SK-N-SH (cell line): ENCODE data around the gene ATP8A1.

Source experiments
- EZH2phosphoT487 ChIP-seq: fragments of 200-600 bp; sonication (generic); IDR thresholded peaks from 2 replicates; pipeline ENCODE4 v1.6.1; 2017; ENCODE audit warnings: low read depth, mixed run types, mild to moderate bottlenecking, antibody characterized with exemption, moderate library complexity, borderline replicate concordance
- FOSL2 ChIP-seq: IDR thresholded peaks from 2 replicates; pipeline ENCODE4 v1.4.0; 2012; ENCODE audit warnings: low read depth, mild to moderate bottlenecking, moderate library complexity, borderline replicate concordance
- FOXM1 ChIP-seq: IDR thresholded peaks from 2 replicates; pipeline ENCODE4 v1.4.0; 2012; ENCODE audit warnings: low read depth, mild to moderate bottlenecking
- JUND ChIP-seq: IDR thresholded peaks from 2 replicates; pipeline ENCODE4 v1.4.0; 2012
- MEF2A ChIP-seq: IDR thresholded peaks from 2 replicates; pipeline ENCODE4 v1.4.0; 2012; ENCODE audit warnings: low read depth, borderline replicate concordance
- NRF1 ChIP-seq: IDR thresholded peaks from 2 replicates; pipeline ENCODE4 v1.6.1; 2012; ENCODE audit warnings: low read depth, mild to moderate bottlenecking, low read length
- POLR2AphosphoS5 ChIP-seq: IDR thresholded peaks from 2 replicates; pipeline ENCODE4 v1.6.1; 2012; ENCODE audit warnings: low read depth, low read length
- RAD21 ChIP-seq: IDR thresholded peaks from 2 replicates; pipeline ENCODE4 v1.6.1; 2012; ENCODE audit warnings: mild to moderate bottlenecking, low read length
- RFX5 ChIP-seq: IDR thresholded peaks from 2 replicates; pipeline ENCODE4 v1.6.1; 2012; ENCODE audit warnings: mild to moderate bottlenecking, improper control_type of control experiment, low read length
- SIN3A ChIP-seq: IDR thresholded peaks from 2 replicates; pipeline ENCODE4 v1.6.1; 2012; ENCODE audit warnings: low read depth, mild to moderate bottlenecking, low read length, moderate library complexity, borderline replicate concordance
- TEAD4 ChIP-seq: IDR thresholded peaks from 2 replicates; pipeline ENCODE4 v1.4.0; 2012; ENCODE audit warnings: mild to moderate bottlenecking, borderline replicate concordance; ENCODE audit not compliant: insufficient read depth
- TF ChIP-seq, protein P1 (sequence below): fragments of 200-600 bp; sonication (generic); IDR thresholded peaks from 2 replicates; pipeline ENCODE4 v1.6.1; 2017; ENCODE audit warnings: antibody characterized with exemption, mild to moderate bottlenecking, moderate library complexity
- TF ChIP-seq, protein P2 (sequence below): fragments of 150-350 bp; IDR thresholded peaks from 2 replicates; pipeline ENCODE4 v1.6.1; 2017; ENCODE audit warnings: antibody characterized with exemption, low read length, low read depth, borderline replicate concordance

DNA sequence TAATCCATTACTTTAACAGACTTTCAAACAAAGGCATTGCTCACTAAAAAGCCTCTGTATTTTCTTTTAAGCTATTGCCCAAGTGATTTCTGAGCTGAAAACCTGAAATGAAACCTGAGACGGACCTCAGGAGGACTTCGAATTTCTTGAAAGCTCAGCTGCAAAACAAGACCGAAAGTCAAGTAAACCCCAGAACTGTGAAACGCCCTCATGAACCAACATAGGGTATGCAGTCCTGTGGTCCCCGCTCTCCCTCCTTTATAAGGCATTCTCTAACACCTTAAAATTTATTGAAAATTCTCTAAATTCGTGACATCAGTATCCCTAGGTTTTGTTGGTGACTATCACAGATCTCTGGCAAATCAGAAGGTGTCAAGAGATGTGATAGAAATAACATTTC lies 167.8 kb downstream of the ATP8A1 start:
- TF ChIP-seq POLR2AphosphoS5: no peak
- no peak for TF ChIP-seq FOXM1
- TF ChIP-seq TEAD4: no peak
- TF ChIP-seq, protein P1, sequence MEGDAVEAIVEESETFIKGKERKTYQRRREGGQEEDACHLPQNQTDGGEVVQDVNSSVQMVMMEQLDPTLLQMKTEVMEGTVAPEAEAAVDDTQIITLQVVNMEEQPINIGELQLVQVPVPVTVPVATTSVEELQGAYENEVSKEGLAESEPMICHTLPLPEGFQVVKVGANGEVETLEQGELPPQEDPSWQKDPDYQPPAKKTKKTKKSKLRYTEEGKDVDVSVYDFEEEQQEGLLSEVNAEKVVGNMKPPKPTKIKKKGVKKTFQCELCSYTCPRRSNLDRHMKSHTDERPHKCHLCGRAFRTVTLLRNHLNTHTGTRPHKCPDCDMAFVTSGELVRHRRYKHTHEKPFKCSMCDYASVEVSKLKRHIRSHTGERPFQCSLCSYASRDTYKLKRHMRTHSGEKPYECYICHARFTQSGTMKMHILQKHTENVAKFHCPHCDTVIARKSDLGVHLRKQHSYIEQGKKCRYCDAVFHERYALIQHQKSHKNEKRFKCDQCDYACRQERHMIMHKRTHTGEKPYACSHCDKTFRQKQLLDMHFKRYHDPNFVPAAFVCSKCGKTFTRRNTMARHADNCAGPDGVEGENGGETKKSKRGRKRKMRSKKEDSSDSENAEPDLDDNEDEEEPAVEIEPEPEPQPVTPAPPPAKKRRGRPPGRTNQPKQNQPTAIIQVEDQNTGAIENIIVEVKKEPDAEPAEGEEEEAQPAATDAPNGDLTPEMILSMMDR: no peak
- no peak for TF ChIP-seq EZH2phosphoT487
- TF ChIP-seq MEF2A: no peak
- no peak for TF ChIP-seq RAD21
- no peak for TF ChIP-seq FOSL2
- no peak for TF ChIP-seq JUND
- no peak for TF ChIP-seq RFX5
- TF ChIP-seq, protein P2, sequence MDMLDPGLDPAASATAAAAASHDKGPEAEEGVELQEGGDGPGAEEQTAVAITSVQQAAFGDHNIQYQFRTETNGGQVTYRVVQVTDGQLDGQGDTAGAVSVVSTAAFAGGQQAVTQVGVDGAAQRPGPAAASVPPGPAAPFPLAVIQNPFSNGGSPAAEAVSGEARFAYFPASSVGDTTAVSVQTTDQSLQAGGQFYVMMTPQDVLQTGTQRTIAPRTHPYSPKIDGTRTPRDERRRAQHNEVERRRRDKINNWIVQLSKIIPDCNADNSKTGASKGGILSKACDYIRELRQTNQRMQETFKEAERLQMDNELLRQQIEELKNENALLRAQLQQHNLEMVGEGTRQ: no peak
- TF ChIP-seq NRF1: no peak
- TF ChIP-seq SIN3A: no peak
